GM21515 (cell line): ENCODE measurements around the gene CBX2.

Source experiments
- ATAC-seq: cut with Tn5 transposase; IDR thresholded peaks from one replicate; pipeline ENCODE4 v1.9.1; 2021; ENCODE audit not compliant: unreplicated experiment

Gene CBX2

GRCh38 chr17:79826204-79826680, 48.3 kb downstream of the CBX2 start:
- no peak for ATAC-seq

GRCh38 chr17:79826841-79827578, 49.1 kb downstream of the CBX2 start:
- no peak for ATAC-seq

GRCh38 chr17:79829004-79829403, 51.1 kb downstream of the CBX2 start:
- ATAC-seq: no peak

- no peak for ATAC-seq
Measured at GRCh38 chr17:79829457-79829856, 51.5 kb downstream of the CBX2 start.

GRCh38 chr17:79830303-79830702, 52.4 kb downstream of the CBX2 start:
- ATAC-seq: no peak

- ATAC-seq: no peak
Measured at GRCh38 chr17:79830763-79831264, 52.9 kb downstream of the CBX2 start.

GRCh38 chr17:79831265-79832217, 53.6 kb downstream of the CBX2 start:
- no peak for ATAC-seq

- ATAC-seq: no peak
Measured at GRCh38 chr17:79832218-79833109, 54.5 kb downstream of the CBX2 start.

- no peak for ATAC-seq
Measured at GRCh38 chr17:79833110-79833450, 55.1 kb downstream of the CBX2 start.

- ATAC-seq: no peak
Measured at GRCh38 chr17:79833744-79834564, 56.0 kb downstream of the CBX2 start.

- no peak for ATAC-seq
Measured at GRCh38 chr17:79834565-79835469, 56.9 kb downstream of the CBX2 start.

- no peak for ATAC-seq
Measured at GRCh38 chr17:79835470-79835899, 57.5 kb downstream of the CBX2 start.

- ATAC-seq: no peak
Measured at GRCh38 chr17:79835953-79836509, 58.1 kb downstream of the CBX2 start.

GRCh38 chr17:79836510-79836971, 58.6 kb downstream of the CBX2 start:
- no peak for ATAC-seq

GRCh38 chr17:79836972-79837887, 59.3 kb downstream of the CBX2 start:
- peak; percentile 35 for ATAC-seq
